Naive thymus-derived CD4-positive, alpha-beta T cell (primary cell): ENCODE results near the gene RGPD6. TPM values are rescaled to one million over a fixed set of nuclear protein-coding genes. Genes with fewer than 3 reads are reported as not detected.
"Not testable (repeated sequence)": the region's sequence is repeated elsewhere in the genome, so short reads cannot be mapped to it uniquely, and the experiment has no call there.

Experiments used
- ATAC-seq: fragments of 150-1000 bp; cut with Tn5 transposase; 2 replicates; pipeline ENCODE4 v1.10.0; 2021; ENCODE audit warnings: mild to moderate bottlenecking, moderate library complexity
- CTCF ChIA-PET: fragments of 350-600 bp; sonication (Branson Sonifier 250); formaldehyde crosslinking; loops from one replicate; lab custom pipeline; 2021; ENCODE audit warnings: antibody characterized with exemption; lab: Charles Lee
- POLR2A ChIA-PET: fragments of 350-600 bp; sonication (Branson Sonifier 250); formaldehyde crosslinking; loops from one replicate; lab custom pipeline; 2021; ENCODE audit warnings: antibody characterized with exemption, inconsistent platforms; lab: Charles Lee
- DNase-seq, 9 donors: peaks; one replicate each; pipeline versions ENCODE4 v3.0.0 to v3.0.0-alpha.2; 2020 to 2022; ENCODE audit warnings: mixed read lengths in 1 of 9
- H3K27ac ChIP-seq: one replicate; pipeline ENCODE4 v1.7.0; 2013; ENCODE audit warnings: mild to moderate bottlenecking, low read depth, low read length, moderate library complexity
- H3K27me3 ChIP-seq, 2 donors: one replicate each; pipeline ENCODE4 v1.7.0; 2013; ENCODE audit warnings: low read length in 2 of 2, mild to moderate bottlenecking in 2 of 2, moderate library complexity in 2 of 2; ENCODE audit not compliant: control insufficient read depth in 2 of 2, insufficient read depth in 2 of 2
- H3K36me3 ChIP-seq, 3 experiments: 1 replicate in 2 of 3; 2 replicates in 1 of 3; pipeline ENCODE4 v1.7.0; 2013; ENCODE audit warnings: low read length in 3 of 3, mild to moderate bottlenecking in 3 of 3, moderate library complexity in 1 of 3; ENCODE audit not compliant: insufficient read depth in 3 of 3, control insufficient read depth in 2 of 3
- H3K4me1 ChIP-seq, 2 donors: one replicate each; pipeline ENCODE4 v1.7.0; 2013; ENCODE audit warnings: low read length in 2 of 2, mild to moderate bottlenecking in 2 of 2, moderate library complexity in 1 of 2; ENCODE audit not compliant: control insufficient read depth in 2 of 2, insufficient read depth in 2 of 2
- H3K4me3 ChIP-seq: 2 replicates; pipeline ENCODE4 v1.7.0; 2013; ENCODE audit warnings: mild to moderate bottlenecking, low read length
- H3K9me3 ChIP-seq, 3 experiments: 1 replicate in 2 of 3; 2 replicates in 1 of 3; pipeline ENCODE4 v1.7.0; 2013; ENCODE audit warnings: low read length in 3 of 3; ENCODE audit not compliant: control insufficient read depth in 2 of 3
- H3K27ac Mint-ChIP-seq, 9 donors: one replicate each; pipeline ENCODE4 v1.8.0; 2020 to 2022; ENCODE audit warnings: mixed read lengths in 9 of 9, mild to moderate bottlenecking in 8 of 9, moderate library complexity in 5 of 9, inconsistent platforms in 2 of 9
- H3K27me3 Mint-ChIP-seq, 5 donors: one replicate each; pipeline ENCODE4 v1.8.0; 2021 to 2022; ENCODE audit warnings: mixed read lengths in 5 of 5, mild to moderate bottlenecking in 1 of 5
- H3K36me3 Mint-ChIP-seq, 5 donors: one replicate each; pipeline ENCODE4 v1.8.0; 2020 to 2022; ENCODE audit warnings: mixed read lengths in 5 of 5, mild to moderate bottlenecking in 3 of 5, inconsistent platforms in 1 of 5
- H3K4me1 Mint-ChIP-seq, 7 donors: one replicate each; pipeline ENCODE4 v1.8.0; 2020 to 2022; ENCODE audit warnings: mixed read lengths in 7 of 7, mild to moderate bottlenecking in 3 of 7, inconsistent platforms in 1 of 7
- H3K4me3 Mint-ChIP-seq, 10 donors: one replicate each; pipeline ENCODE4 v1.8.0; 2020 to 2022; ENCODE audit warnings: mild to moderate bottlenecking in 10 of 10, mixed read lengths in 10 of 10, moderate library complexity in 6 of 10, inconsistent platforms in 2 of 10
- H3K9me3 Mint-ChIP-seq, 11 donors: one replicate each; pipeline ENCODE4 v1.8.0; 2020 to 2022; ENCODE audit warnings: mixed read lengths in 11 of 11, mild to moderate bottlenecking in 4 of 11, inconsistent platforms in 1 of 11, moderate library complexity in 1 of 11
- intact Hi-C, 2 donors: fragments of 100-400 bp; cut with micrococcal nuclease; formaldehyde crosslinking; loops; one replicate each; pipeline ENCODE4 v1.15.1; 2023
- polyA plus RNA-seq, 2 donors: library from polyadenylated mRNA; unstranded; fragments of 300-500 nt; fragmentation: Illumina TruSeq; gene quantifications; one replicate each; pipeline ENCODE4 v1.2.3, GENCODE V29; 2021
- total RNA-seq, 6 experiments: library from RNA in 5 of 6; stranded (reverse) in 5 of 6; gene quantifications; 1 replicate in 5 of 6; 2 replicates in 1 of 6; pipeline ENCODE4 v1.2.3 and lab custom pipeline; 2021 to 2026

RGPD6 gene
- total and polyA plus RNA-seq, 7 experiments from 2014 or later, result 1.8 to 152 (median 13.8) TPM

DNA sequence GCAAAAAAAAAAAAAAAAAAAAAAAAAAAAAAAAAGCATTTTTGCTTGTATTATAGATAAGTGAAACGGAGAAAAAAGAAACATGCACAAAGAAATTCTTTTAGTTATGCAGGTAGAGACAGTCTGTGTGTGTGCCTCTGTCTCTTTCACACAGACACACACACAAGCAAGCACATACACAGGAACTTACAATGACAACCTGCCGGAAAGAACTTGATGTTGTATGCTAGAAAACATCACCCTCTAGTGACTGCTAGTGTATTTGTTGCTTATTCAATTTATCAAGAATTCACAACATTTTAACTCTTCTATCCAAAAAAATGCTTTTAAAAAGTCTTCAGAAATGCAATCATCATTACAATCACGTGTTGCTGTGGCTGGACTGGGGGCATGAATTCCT, 95.8 kb downstream of the RGPD6 start:
- CTCF ChIA-PET, H3K4me3 ChIP-seq, POLR2A ChIA-PET, H3K27me3 Mint-ChIP-seq, H3K27ac ChIP-seq, H3K9me3 ChIP-seq, H3K36me3 Mint-ChIP-seq, H3K9me3 Mint-ChIP-seq, DNase-seq, H3K4me1 Mint-ChIP-seq, H3K4me3 Mint-ChIP-seq, H3K4me1 ChIP-seq, H3K36me3 ChIP-seq, H3K27ac Mint-ChIP-seq, H3K27me3 ChIP-seq, intact Hi-C loops: not testable (repeated sequence)
- ATAC-seq, result peak; percentile 44

DNA sequence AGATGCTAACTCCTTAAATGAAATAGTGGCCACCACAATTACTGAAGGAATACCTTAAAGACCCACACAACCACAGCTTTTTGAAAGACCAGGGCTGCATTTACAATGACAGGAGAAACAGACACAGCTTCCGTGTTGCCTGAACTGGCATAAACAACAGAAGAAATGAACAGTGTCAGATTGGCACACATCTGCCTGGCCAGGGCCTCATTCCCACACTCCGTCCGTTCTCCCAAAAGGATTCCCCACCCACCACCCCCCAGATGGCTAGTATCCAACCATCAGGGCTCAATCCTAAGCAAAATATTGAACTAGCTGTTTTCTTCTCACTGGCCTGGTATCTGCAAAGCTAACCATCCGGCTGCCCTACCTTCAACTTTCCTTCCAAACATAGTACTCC, 96.9 kb downstream of the RGPD6 start:
- H3K4me3 Mint-ChIP-seq, H3K4me1 Mint-ChIP-seq: not testable (repeated sequence)

DNA sequence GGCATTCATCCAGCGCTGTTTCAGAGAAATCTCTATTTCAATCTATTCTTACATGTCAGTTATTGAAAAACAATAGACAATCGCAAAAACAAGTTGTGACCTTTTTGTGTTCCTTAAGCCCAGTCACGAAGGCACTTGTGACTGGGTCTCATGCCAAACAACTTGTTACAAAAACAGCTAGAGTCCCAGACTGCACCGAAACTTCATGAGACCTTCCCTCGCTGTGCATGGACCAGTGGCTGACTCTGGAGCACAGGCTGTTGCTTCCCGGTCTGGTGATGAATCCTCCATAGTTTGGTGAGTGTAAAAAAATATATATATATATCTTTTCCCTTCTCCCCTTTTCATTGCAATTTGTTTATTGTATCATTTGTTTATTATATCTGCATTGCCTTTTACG, 99.7 kb downstream of the RGPD6 start:
- ATAC-seq, H3K27me3 ChIP-seq, H3K27ac Mint-ChIP-seq, H3K4me1 ChIP-seq, H3K4me3 ChIP-seq, H3K36me3 ChIP-seq, H3K27me3 Mint-ChIP-seq, H3K9me3 ChIP-seq, H3K9me3 Mint-ChIP-seq, H3K27ac ChIP-seq, CTCF ChIA-PET, POLR2A ChIA-PET, DNase-seq, H3K4me1 Mint-ChIP-seq, H3K4me3 Mint-ChIP-seq, intact Hi-C loops, H3K36me3 Mint-ChIP-seq: not testable (repeated sequence)

More for the DNA sequence above, 96.9 kb downstream of the RGPD6 start:
- H3K27ac Mint-ChIP-seq, H3K9me3 Mint-ChIP-seq, POLR2A ChIA-PET, H3K4me1 ChIP-seq, DNase-seq, CTCF ChIA-PET, H3K9me3 ChIP-seq, H3K27me3 Mint-ChIP-seq, H3K36me3 ChIP-seq, H3K36me3 Mint-ChIP-seq, H3K4me3 ChIP-seq, H3K27ac ChIP-seq, intact Hi-C loops, H3K27me3 ChIP-seq, ATAC-seq: not testable (repeated sequence)

GRCh38 chr2:110476952-110477351, 100.1 kb downstream of the RGPD6 start:
- ATAC-seq, CTCF ChIA-PET, H3K36me3 ChIP-seq, H3K27ac Mint-ChIP-seq, H3K9me3 Mint-ChIP-seq, H3K4me1 ChIP-seq, H3K4me3 ChIP-seq, H3K27me3 ChIP-seq, H3K27me3 Mint-ChIP-seq, H3K36me3 Mint-ChIP-seq, H3K4me3 Mint-ChIP-seq, H3K4me1 Mint-ChIP-seq, H3K27ac ChIP-seq, POLR2A ChIA-PET, DNase-seq, H3K9me3 ChIP-seq, intact Hi-C loops: not testable (repeated sequence)

DNA sequence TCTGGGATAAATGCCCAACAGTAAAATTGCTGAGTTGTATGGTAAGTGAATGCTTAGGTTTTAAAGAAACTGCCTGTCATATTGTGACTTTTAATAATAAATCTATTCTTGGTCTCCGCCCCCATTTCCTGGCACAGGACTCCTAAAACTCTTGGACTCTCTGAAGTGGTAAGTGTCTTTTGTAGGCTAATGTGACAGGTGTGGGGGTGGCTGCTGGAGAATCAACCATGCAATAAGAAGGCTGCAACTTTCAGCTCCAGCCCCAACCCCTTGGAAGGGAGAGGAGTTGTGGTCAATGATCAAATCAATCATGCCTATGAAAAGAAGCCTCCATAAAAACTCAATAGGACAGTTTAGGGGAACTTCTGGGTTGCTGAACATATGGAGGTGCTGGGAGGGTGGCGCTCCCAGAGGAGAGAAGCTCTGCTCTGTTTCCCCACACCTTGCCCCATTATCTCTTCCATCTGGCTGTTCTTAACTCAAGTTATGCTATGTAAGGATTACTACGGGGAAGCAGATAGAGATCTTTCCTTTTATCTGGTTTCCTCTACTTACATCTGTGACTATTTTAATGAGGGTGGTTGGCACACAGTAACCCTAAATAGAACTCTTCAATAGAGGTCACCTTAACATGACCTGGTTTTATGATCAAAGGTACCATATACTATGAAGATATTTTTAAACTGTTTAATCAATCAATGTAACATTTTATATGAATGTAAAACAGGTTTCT, 101.2 kb downstream of the RGPD6 start:
- intact Hi-C loops, H3K27me3 ChIP-seq, H3K4me3 Mint-ChIP-seq, H3K4me3 ChIP-seq, H3K36me3 Mint-ChIP-seq, H3K27me3 Mint-ChIP-seq, H3K36me3 ChIP-seq, DNase-seq, H3K4me1 ChIP-seq, H3K27ac ChIP-seq, H3K4me1 Mint-ChIP-seq, H3K27ac Mint-ChIP-seq, H3K9me3 ChIP-seq, POLR2A ChIA-PET, CTCF ChIA-PET, H3K9me3 Mint-ChIP-seq: not testable (repeated sequence)
- ATAC-seq, result peak; percentile 46

DNA sequence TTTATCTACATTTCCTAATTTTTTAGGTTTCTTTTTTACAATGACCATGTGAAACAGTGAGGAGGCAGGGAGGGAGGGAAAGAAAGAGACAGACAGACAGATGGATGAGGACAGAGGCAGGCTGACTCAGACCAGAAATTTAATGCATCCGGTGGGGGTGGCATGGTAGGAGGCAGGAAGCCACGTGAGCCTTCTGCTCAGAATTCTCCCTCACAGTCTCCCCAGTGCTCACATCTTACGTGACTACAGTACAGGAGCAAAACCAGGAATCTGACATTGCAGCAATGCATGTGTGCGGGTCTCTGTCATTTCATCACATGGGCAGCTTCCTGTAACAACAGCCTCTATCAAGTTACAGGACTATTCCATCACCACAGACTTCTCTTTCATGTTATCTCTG, 102.1 kb downstream of the RGPD6 start:
- H3K4me1 Mint-ChIP-seq, H3K36me3 ChIP-seq, H3K4me3 ChIP-seq, H3K27ac ChIP-seq, H3K9me3 ChIP-seq, H3K4me3 Mint-ChIP-seq, H3K27me3 Mint-ChIP-seq, H3K27ac Mint-ChIP-seq, H3K27me3 ChIP-seq, DNase-seq, H3K4me1 ChIP-seq, POLR2A ChIA-PET, H3K36me3 Mint-ChIP-seq, CTCF ChIA-PET, intact Hi-C loops, H3K9me3 Mint-ChIP-seq: not testable (repeated sequence)
- ATAC-seq, result peak; percentile 88

GRCh38 chr2:110473059-110473358, 104.0 kb downstream of the RGPD6 start:
- H3K27ac Mint-ChIP-seq, POLR2A ChIA-PET, H3K4me3 ChIP-seq, H3K36me3 Mint-ChIP-seq, H3K27ac ChIP-seq, intact Hi-C loops, H3K36me3 ChIP-seq, H3K4me3 Mint-ChIP-seq, DNase-seq, CTCF ChIA-PET, H3K27me3 Mint-ChIP-seq, H3K9me3 ChIP-seq, H3K4me1 ChIP-seq, H3K9me3 Mint-ChIP-seq, H3K4me1 Mint-ChIP-seq, H3K27me3 ChIP-seq, ATAC-seq: not testable (repeated sequence)
